H1 (cell line): ENCODE measurements around the gene LRRC74B. TPM values are rescaled to one million over a fixed set of nuclear protein-coding genes. Genes with fewer than 3 reads are reported as not detected.
A peak's percentile ranks its signal among the peaks of the same experiment; 100 is the strongest.

ENCODE experiments used
- CTCF ChIA-PET: fragments of 300-600 bp; sonication (Branson Sonifier 250); formaldehyde crosslinking; loops from one replicate; lab custom pipeline; 2021; ENCODE audit not compliant: partially characterized antibody; lab: Charles Lee
- POLR2A ChIA-PET: fragments of 300-600 bp; sonication (Branson Sonifier 250); formaldehyde crosslinking; loops from one replicate; lab custom pipeline; 2021; ENCODE audit warnings: inconsistent platforms; ENCODE audit not compliant: partially characterized antibody; lab: Charles Lee
- DNase-seq, 2 experiments: peaks; one replicate each; pipeline versions ENCODE4 v3.0.0 to v3.0.0-alpha.2; 2010 to 2022; ENCODE audit warnings: low spot score in 2 of 2, low read depth in 1 of 2, mixed read lengths in 1 of 2
- FAIRE-seq: peaks from 2 replicates; lab custom pipeline; 2011; peaks lifted over from hg19 to GRCh38; lab: Jason Lieb, UNC
- H2AFZ ChIP-seq: 2 replicates; pipeline ENCODE4 v1.8.1; 2012; ENCODE audit warnings: low read length, inconsistent platforms
- H2AK5ac ChIP-seq: 2 replicates; pipeline ENCODE4 v1.6.1; 2013; ENCODE audit warnings: low read depth, low read length
- H2BK120ac ChIP-seq: replicated peaks from 2 replicates; pipeline ENCODE3; 2013; ENCODE audit warnings: low read depth, low read length, inconsistent platforms
- H2BK12ac ChIP-seq: 2 replicates; pipeline ENCODE4 v1.6.1; 2013; ENCODE audit warnings: low read depth, low read length
- H2BK15ac ChIP-seq: 2 replicates; pipeline ENCODE4 v1.6.1; 2013; ENCODE audit warnings: low read length
- H2BK20ac ChIP-seq: 2 replicates; pipeline ENCODE4 v1.6.1; 2013; ENCODE audit warnings: low read length
- H2BK5ac ChIP-seq: 2 replicates; pipeline ENCODE4 v1.6.1; 2013; ENCODE audit warnings: low read depth, low read length
- H3K14ac ChIP-seq: 2 replicates; pipeline ENCODE4 v1.6.1; 2013; ENCODE audit warnings: inconsistent platforms; ENCODE audit not compliant: insufficient read length
- H3K18ac ChIP-seq: 2 replicates; pipeline ENCODE4 v1.6.1; 2013; ENCODE audit warnings: low read length; ENCODE audit errors: extremely low read depth
- H3K23ac ChIP-seq: 2 replicates; pipeline ENCODE4 v1.6.1; 2013; ENCODE audit warnings: inconsistent platforms; ENCODE audit not compliant: insufficient read length
- H3K23me2 ChIP-seq: 2 replicates; pipeline ENCODE4 v1.6.1; 2013; ENCODE audit warnings: low read depth, low read length
- H3K27ac ChIP-seq: 2 replicates; pipeline ENCODE4 v1.6.1; 2011; ENCODE audit warnings: low read depth, low read length, inconsistent platforms
- H3K27me3 ChIP-seq, 4 experiments: replicated peaks in 1 of 4; 1 replicate in 1 of 4; 2 replicates in 3 of 4; pipeline versions ENCODE4 v1.6.1 to v1.8.1; 2011 to 2013; ENCODE audit warnings: low read length in 3 of 4, mild to moderate bottlenecking in 3 of 4, inconsistent platforms in 2 of 4, mixed read lengths in 2 of 4, moderate library complexity in 1 of 4; ENCODE audit not compliant: control insufficient read depth in 3 of 4, insufficient read depth in 3 of 4; ENCODE audit errors: extremely low read depth in 1 of 4
- H3K36me3 ChIP-seq, 4 experiments: 2 replicates each; pipeline versions ENCODE4 v1.6.1 to v1.8.1; 2011 to 2013; ENCODE audit warnings: mild to moderate bottlenecking in 4 of 4, low read length in 3 of 4, moderate library complexity in 2 of 4, control low read depth in 1 of 4, inconsistent platforms in 1 of 4; ENCODE audit not compliant: insufficient read depth in 4 of 4, control insufficient read depth in 2 of 4
- H3K4ac ChIP-seq: replicated peaks from 2 replicates; pipeline ENCODE3; 2013; ENCODE audit warnings: low read length, low read depth, mixed read lengths, inconsistent platforms; ENCODE audit not compliant: insufficient read length
- H3K4me1 ChIP-seq, 4 experiments: replicated peaks in 1 of 4; 1 replicate in 1 of 4; 2 replicates in 3 of 4; pipeline versions ENCODE4 v1.6.1 to v1.8.1; 2011 to 2013; ENCODE audit warnings: low read length in 3 of 4, inconsistent platforms in 2 of 4, mixed read lengths in 1 of 4; ENCODE audit not compliant: insufficient read depth in 4 of 4, control insufficient read depth in 3 of 4
- H3K4me2 ChIP-seq, 2 experiments: 2 replicates each; pipeline versions ENCODE4 v1.6.1 to v1.8.1; 2011 to 2013; ENCODE audit warnings: low read depth in 2 of 2, low read length in 2 of 2, control low read depth in 1 of 2, inconsistent platforms in 1 of 2, mild to moderate bottlenecking in 1 of 2; ENCODE audit not compliant: insufficient read depth in 1 of 2
- H3K4me3 ChIP-seq, 4 experiments: fragments of 200-600, 300-600 bp in 1 of 4; sonication (generic), shearing (Covaris generic), sonication (Bioruptor Twin) in 1 of 4; 2 replicates each; pipeline versions ENCODE4 v1.5.1 to v1.8.1; 2011 to 2016; ENCODE audit warnings: low read length in 4 of 4, low read depth in 3 of 4, control low read depth in 2 of 4, inconsistent platforms in 2 of 4, mild to moderate bottlenecking in 2 of 4, mixed read lengths in 1 of 4, moderate library complexity in 1 of 4; ENCODE audit not compliant: insufficient read depth in 2 of 4; ENCODE audit errors: extremely low read depth in 1 of 4
- H3K56ac ChIP-seq: replicated peaks from 2 replicates; pipeline ENCODE3; 2013; ENCODE audit warnings: low read depth, mild to moderate bottlenecking, mixed read lengths, low read length, inconsistent platforms; ENCODE audit not compliant: insufficient read length
- H3K79me1 ChIP-seq: 2 replicates; pipeline ENCODE4 v1.6.1; 2013; ENCODE audit warnings: low read depth, low read length, control low read depth
- H3K79me2 ChIP-seq, 2 experiments: 2 replicates each; pipeline versions ENCODE4 v1.6.1 to v1.8.1; 2012 to 2013; ENCODE audit warnings: low read length in 2 of 2, mild to moderate bottlenecking in 2 of 2, inconsistent platforms in 1 of 2; ENCODE audit not compliant: insufficient read depth in 2 of 2, control insufficient read depth in 1 of 2
- H3K9ac ChIP-seq, 4 experiments: replicated peaks in 1 of 4; 1 replicate in 1 of 4; 2 replicates in 3 of 4; pipeline versions ENCODE4 v1.6.1 to v1.8.1; 2011 to 2013; ENCODE audit warnings: low read depth in 3 of 4, low read length in 3 of 4, control low read depth in 2 of 4, mild to moderate bottlenecking in 2 of 4, moderate library complexity in 2 of 4, inconsistent platforms in 1 of 4; ENCODE audit errors: extremely low read depth in 1 of 4
- H3K9me3 ChIP-seq, 2 experiments: 2 replicates each; pipeline versions ENCODE4 v1.6.1 to v1.8.1; 2012 to 2013; ENCODE audit warnings: mild to moderate bottlenecking in 2 of 2, moderate library complexity in 2 of 2, control low read depth in 1 of 2, inconsistent platforms in 1 of 2, low read depth in 1 of 2, low read length in 1 of 2, mixed read lengths in 1 of 2; ENCODE audit not compliant: insufficient read depth in 2 of 2
- H4K20me1 ChIP-seq, 2 experiments: replicated peaks in 1 of 2; 2 replicates each; pipeline versions ENCODE3 to v1.8.1; 2011 to 2013; ENCODE audit warnings: inconsistent platforms in 2 of 2, low read length in 2 of 2, mild to moderate bottlenecking in 1 of 2; ENCODE audit not compliant: insufficient read depth in 2 of 2, control insufficient read depth in 1 of 2
- H4K5ac ChIP-seq: 2 replicates; pipeline ENCODE4 v1.6.1; 2013; ENCODE audit warnings: low read length, low read depth, mixed read lengths, inconsistent platforms; ENCODE audit not compliant: insufficient read length
- H4K8ac ChIP-seq: 2 replicates; pipeline ENCODE4 v1.8.0; 2013; ENCODE audit warnings: mild to moderate bottlenecking, moderate library complexity, low read length, inconsistent platforms; ENCODE audit not compliant: insufficient read depth; ENCODE audit errors: extremely low read depth
- H4K91ac ChIP-seq: replicated peaks from 2 replicates; pipeline ENCODE3; 2013; ENCODE audit warnings: low read length, mixed read lengths, inconsistent platforms; ENCODE audit not compliant: insufficient read length
- ATF3 ChIP-seq: IDR thresholded peaks from 2 replicates; pipeline ENCODE4 v1.6.1; 2011; ENCODE audit warnings: low read depth, mild to moderate bottlenecking, low read length; ENCODE audit not compliant: insufficient read depth
- EP300 ChIP-seq, 2 experiments: IDR thresholded peaks; 1 replicate in 1 of 2; 2 replicates in 1 of 2; pipeline ENCODE4 v1.6.1; 2011 to 2012; ENCODE audit warnings: low read depth in 2 of 2, low read length in 2 of 2, mild to moderate bottlenecking in 2 of 2, borderline replicate concordance in 1 of 2, inconsistent platforms in 1 of 2, moderate library complexity in 1 of 2
- FOSL1 ChIP-seq: IDR thresholded peaks from 2 replicates; pipeline ENCODE4 v1.6.1; 2011; ENCODE audit warnings: mild to moderate bottlenecking, low read depth, low read length, moderate library complexity; ENCODE audit not compliant: insufficient read depth
- KDM5A ChIP-seq: fragments of 200-600 bp; IDR thresholded peaks from 2 replicates; pipeline ENCODE4 v1.7.1; 2012; ENCODE audit warnings: mild to moderate bottlenecking, low read length, inconsistent platforms, mixed read lengths
- POLR2AphosphoS5 ChIP-seq: IDR thresholded peaks from 2 replicates; pipeline ENCODE4 v1.6.1; 2011; ENCODE audit warnings: low read depth, low read length
- SIN3A ChIP-seq, 2 experiments: IDR thresholded peaks in 1 of 2; conservative IDR thresholded peaks in 1 of 2; 2 replicates each; pipeline ENCODE4 v1.6.1; 2011 to 2012; ENCODE audit warnings: low read length in 2 of 2, improper control_type of control experiment in 1 of 2, low read depth in 1 of 2, mild to moderate bottlenecking in 1 of 2
- SP1 ChIP-seq: IDR thresholded peaks from 2 replicates; pipeline ENCODE4 v1.6.1; 2011; ENCODE audit warnings: low read depth, low read length
- TBP ChIP-seq: IDR thresholded peaks from 2 replicates; pipeline ENCODE4 v1.6.1; 2011; ENCODE audit warnings: low read depth, low read length, improper control_type of control experiment
- YY1 ChIP-seq: IDR thresholded peaks from 2 replicates; pipeline ENCODE4 v1.6.1; 2011; ENCODE audit warnings: low read depth, mild to moderate bottlenecking, low read length
- WGBS, 2 experiments: shearing (Covaris generic) in 1 of 2; methylation state at CpG; one replicate each; pipeline versions ENCODE4 v1.1.6 to v1.1.7; 2013 to 2015; ENCODE audit warnings: low lambda C conversion rate in 2 of 2, mixed read lengths in 2 of 2, inconsistent platforms in 1 of 2, low coverage in 1 of 2, missing lambda C conversion rate in 1 of 2; ENCODE audit not compliant: insufficient replicate concordance in 2 of 2, insufficient coverage in 1 of 2, insufficient read length in 1 of 2; ENCODE audit errors: extremely low coverage in 1 of 2, missing lambda C conversion rate in 1 of 2; 5-methylcytosine and 5-hydroxymethylcytosine counted together
- polyA plus RNA-seq, 7 experiments: library from polyadenylated mRNA; depleted of rRNA in 3 of 7; stranded (reverse) in 5 of 7; unstranded in 2 of 7; fragments of >200 nt in 5 of 7; fragments of 200-250 nt in 2 of 7; gene quantifications; 1 replicate in 5 of 7; 2 replicates in 1 of 7; 4 replicates in 1 of 7; pipeline versions ENCODE4 v1.2.1 to v1.2.3, GENCODE V29; 2011 to 2013; ENCODE audit warnings: missing spikeins in 2 of 7, mixed read lengths in 2 of 7
- total RNA-seq: library from RNA; stranded (reverse); fragmentation: NEBNext Ultra II Directional; extraction: Animal tissue kit (Norgen Biotek cat#: 25700); gene quantifications from 2 replicates; pipeline ENCODE4 v1.2.1, GENCODE V29; 2021

The LRRC74B gene
- total and polyA plus RNA-seq, 2 of the 8 experiments (the other 6 are each of a cell fraction or from before 2014, with no cell fraction given) = not detected

DNA sequence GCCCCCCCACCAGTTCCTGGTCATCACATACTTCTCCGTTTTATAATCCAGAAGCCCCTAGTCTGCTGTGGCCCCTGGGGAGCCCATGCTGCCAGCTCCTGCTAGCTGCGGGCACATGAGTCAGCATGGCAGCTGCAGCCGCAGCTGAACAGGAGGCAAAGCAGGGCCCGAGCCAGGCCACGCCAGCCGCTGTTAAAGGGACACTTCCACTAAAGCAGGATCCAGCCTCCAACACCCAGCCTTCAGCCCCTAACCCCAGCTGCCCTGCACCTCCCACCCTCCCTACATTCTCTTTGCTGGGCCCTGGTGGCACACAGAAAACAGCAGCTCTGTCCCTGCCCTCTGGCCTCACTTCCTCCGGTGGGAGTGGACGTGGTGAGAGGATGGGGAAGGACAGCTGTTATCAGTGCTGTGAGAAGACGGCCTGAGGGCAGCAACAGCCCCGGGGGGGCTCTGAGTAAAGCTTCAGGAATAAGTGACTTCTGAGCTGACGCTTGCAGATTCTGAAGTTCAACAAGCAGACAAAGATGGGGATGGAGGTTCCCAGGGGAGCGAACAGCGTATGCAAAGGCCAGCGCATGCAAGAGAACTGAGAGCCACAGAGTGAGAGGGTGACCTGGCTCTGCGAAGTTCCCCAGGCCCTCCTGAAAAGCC is 688 bp upstream of the LRRC74B start:
- Histone ChIP-seq H3K4me3 (peak overlapping the region; percentile 2 to 71 (median 58); a peak in 6 of 8 replicates), H2AFZ (no peak overlapping the region), H2BK15ac (no peak overlapping the region), H3K4ac (no peak overlapping the region), H3K79me2 (no peaks in the 10 kb centered on the region), H2BK120ac (no peak overlapping the region), H3K27ac (no peak overlapping the region), H3K23me2 (peaks cover 6% of the 10 kb centered on the region; the same call in 1 of the 2 replicates), H3K23ac (no peak overlapping the region), H2AK5ac (no peak overlapping the region), H3K56ac (no peak overlapping the region), H4K91ac (no peak overlapping the region), H4K8ac (no peak overlapping the region), H2BK5ac (no peak overlapping the region), H3K79me1 (no peaks in the 10 kb centered on the region), H3K18ac (no peak overlapping the region), H3K14ac (no peak overlapping the region), H4K20me1 (no peaks in the 10 kb centered on the region), H2BK20ac (no peak overlapping the region), H4K5ac (no peak overlapping the region), H3K36me3 (no peaks in the 10 kb centered on the region), H3K4me2 (peak overlapping the region; percentile 65 to 79), H3K4me1 (peaks cover 0 to 10% (median 0%) of the 10 kb centered on the region in 4 experiments; a peak in 2 of 7 replicates), H2BK12ac (no peak overlapping the region), H3K9me3 (no peaks in the 10 kb centered on the region), H3K9ac (no peak overlapping the region), H3K27me3 (peaks cover 0 to 7% (median 2%) of the 10 kb centered on the region in 4 experiments; a peak in 3 of 7 replicates)
- 60% methylated on average over 15 of the region's 15 CpGs; no CpG with 5 or more reads in 1 of the 2 experiments for WGBS, 2 experiments
- ChIA-PET POLR2A (interaction anchor here (0.7 to 1.8 kb wide), 3 partner anchors 19 to 63 kb away, joined by 3 to 5 read pairs (median 4); partner anchors contain the start of gene LZTR1), CTCF (interaction anchor here (0.8 to 3.9 kb wide), 10 partner anchors 11 to 159 kb away, joined by 3 to 18 read pairs (median 4); partner anchors contain the start of genes LZTR1 and SLC7A4)
- DNase-seq = no peak
- FAIRE-seq = no peak
- TF ChIP-seq POLR2AphosphoS5 (no peak), KDM5A (no peak), FOSL1 (no peak), YY1 (no peak), EP300 (IDR thresholded peaks at IDR 0.05; ENCODE audit: borderline replicate concordance in 1 of 2, low read depth in 2 of 2, low read length in 2 of 2) (no peak), ATF3 (no peak), TBP (no peak), SIN3A (conservative IDR thresholded peaks at IDR 0.05 in 1 of 2, IDR thresholded peaks at IDR 0.05 in 1 of 2; ENCODE audit: low read depth in 1 of 2, low read length in 2 of 2) (no peak), SP1 (no peak)
